ENCODE results near the gene PRKAR1A. TPM values are rescaled to one million over a fixed set of nuclear protein-coding genes. Genes with fewer than 3 reads are reported as not detected.

Gene PRKAR1A
- total RNA-seq, 1 experiment from 2014 or later = 158 TPM

DNA sequence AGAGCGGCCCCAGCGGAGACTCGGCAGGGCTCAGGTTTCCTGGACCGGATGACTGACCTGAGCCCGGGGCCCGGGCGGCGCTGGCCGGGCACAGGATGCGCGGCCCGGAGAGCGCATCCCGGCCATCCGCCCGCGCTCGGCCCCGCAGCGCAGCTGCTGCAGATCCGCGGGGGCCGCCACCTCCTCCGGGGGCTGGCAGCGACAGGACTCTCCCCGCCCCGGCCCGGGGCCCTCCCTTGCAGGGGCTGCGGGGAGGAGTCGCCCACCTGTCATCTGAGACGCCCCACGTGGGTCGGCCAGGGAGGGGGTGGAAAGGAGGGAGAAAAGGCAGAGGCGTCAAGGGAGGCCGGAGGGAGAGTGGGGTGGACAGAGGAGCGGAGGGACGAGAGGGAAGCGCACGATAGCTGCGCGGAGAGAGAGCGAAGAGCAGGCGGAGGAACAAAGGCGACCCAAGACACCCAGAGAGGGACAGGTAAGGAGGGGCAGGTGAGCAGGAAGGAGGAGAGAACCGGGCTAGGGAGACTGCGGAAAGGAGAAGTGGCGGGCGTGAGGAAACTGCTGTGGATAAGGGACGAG, 471 bp upstream of the PRKAR1A start (continued):
- TF ChIP-seq, protein P1, sequence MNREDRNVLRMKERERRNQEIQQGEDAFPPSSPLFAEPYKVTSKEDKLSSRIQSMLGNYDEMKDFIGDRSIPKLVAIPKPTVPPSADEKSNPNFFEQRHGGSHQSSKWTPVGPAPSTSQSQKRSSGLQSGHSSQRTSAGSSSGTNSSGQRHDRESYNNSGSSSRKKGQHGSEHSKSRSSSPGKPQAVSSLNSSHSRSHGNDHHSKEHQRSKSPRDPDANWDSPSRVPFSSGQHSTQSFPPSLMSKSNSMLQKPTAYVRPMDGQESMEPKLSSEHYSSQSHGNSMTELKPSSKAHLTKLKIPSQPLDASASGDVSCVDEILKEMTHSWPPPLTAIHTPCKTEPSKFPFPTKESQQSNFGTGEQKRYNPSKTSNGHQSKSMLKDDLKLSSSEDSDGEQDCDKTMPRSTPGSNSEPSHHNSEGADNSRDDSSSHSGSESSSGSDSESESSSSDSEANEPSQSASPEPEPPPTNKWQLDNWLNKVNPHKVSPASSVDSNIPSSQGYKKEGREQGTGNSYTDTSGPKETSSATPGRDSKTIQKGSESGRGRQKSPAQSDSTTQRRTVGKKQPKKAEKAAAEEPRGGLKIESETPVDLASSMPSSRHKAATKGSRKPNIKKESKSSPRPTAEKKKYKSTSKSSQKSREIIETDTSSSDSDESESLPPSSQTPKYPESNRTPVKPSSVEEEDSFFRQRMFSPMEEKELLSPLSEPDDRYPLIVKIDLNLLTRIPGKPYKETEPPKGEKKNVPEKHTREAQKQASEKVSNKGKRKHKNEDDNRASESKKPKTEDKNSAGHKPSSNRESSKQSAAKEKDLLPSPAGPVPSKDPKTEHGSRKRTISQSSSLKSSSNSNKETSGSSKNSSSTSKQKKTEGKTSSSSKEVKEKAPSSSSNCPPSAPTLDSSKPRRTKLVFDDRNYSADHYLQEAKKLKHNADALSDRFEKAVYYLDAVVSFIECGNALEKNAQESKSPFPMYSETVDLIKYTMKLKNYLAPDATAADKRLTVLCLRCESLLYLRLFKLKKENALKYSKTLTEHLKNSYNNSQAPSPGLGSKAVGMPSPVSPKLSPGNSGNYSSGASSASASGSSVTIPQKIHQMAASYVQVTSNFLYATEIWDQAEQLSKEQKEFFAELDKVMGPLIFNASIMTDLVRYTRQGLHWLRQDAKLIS (CRISPR knock-in tag; IDR thresholded peaks at IDR 0.05; ENCODE audit: borderline replicate concordance) = no peak
- TF ChIP-seq NFE2L1 (CRISPR knock-in tag; IDR thresholded peaks at IDR 0.05) = peak; percentile 21; the same call in 1 of the 2 replicates
- TF ChIP-seq ZBTB21 (CRISPR knock-in tag; IDR thresholded peaks at IDR 0.05; ENCODE audit: borderline replicate concordance) = no peak
- TF ChIP-seq, protein P2, sequence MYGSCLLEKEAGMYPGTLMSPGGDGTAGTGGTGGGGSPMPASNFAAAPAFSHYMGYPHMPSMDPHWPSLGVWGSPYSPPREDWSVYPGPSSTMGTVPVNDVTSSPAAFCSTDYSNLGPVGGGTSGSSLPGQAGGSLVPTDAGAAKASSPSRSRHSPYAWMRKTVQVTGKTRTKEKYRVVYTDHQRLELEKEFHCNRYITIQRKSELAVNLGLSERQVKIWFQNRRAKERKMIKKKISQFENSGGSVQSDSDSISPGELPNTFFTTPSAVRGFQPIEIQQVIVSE (CRISPR knock-in tag; IDR thresholded peaks at IDR 0.05; ENCODE audit: borderline replicate concordance) = no peak
- peak; percentile 34; the same call in 1 of the 2 replicates for TF ChIP-seq SP1 (CRISPR knock-in tag; conservative IDR thresholded peaks at IDR 0.05)
- TF ChIP-seq, protein P3, sequence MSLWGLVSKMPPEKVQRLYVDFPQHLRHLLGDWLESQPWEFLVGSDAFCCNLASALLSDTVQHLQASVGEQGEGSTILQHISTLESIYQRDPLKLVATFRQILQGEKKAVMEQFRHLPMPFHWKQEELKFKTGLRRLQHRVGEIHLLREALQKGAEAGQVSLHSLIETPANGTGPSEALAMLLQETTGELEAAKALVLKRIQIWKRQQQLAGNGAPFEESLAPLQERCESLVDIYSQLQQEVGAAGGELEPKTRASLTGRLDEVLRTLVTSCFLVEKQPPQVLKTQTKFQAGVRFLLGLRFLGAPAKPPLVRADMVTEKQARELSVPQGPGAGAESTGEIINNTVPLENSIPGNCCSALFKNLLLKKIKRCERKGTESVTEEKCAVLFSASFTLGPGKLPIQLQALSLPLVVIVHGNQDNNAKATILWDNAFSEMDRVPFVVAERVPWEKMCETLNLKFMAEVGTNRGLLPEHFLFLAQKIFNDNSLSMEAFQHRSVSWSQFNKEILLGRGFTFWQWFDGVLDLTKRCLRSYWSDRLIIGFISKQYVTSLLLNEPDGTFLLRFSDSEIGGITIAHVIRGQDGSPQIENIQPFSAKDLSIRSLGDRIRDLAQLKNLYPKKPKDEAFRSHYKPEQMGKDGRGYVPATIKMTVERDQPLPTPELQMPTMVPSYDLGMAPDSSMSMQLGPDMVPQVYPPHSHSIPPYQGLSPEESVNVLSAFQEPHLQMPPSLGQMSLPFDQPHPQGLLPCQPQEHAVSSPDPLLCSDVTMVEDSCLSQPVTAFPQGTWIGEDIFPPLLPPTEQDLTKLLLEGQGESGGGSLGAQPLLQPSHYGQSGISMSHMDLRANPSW (CRISPR knock-in tag; conservative IDR thresholded peaks at IDR 0.05; ENCODE audit: low read depth) = no peak
- no peak for TF ChIP-seq GRHL2 (CRISPR knock-in tag; IDR thresholded peaks at IDR 0.05; ENCODE audit: insufficient replicate concordance, severe bottlenecking)
- no peak for TF ChIP-seq ZNF232 (CRISPR knock-in tag; IDR thresholded peaks at IDR 0.05)
- TF ChIP-seq, protein P4, sequence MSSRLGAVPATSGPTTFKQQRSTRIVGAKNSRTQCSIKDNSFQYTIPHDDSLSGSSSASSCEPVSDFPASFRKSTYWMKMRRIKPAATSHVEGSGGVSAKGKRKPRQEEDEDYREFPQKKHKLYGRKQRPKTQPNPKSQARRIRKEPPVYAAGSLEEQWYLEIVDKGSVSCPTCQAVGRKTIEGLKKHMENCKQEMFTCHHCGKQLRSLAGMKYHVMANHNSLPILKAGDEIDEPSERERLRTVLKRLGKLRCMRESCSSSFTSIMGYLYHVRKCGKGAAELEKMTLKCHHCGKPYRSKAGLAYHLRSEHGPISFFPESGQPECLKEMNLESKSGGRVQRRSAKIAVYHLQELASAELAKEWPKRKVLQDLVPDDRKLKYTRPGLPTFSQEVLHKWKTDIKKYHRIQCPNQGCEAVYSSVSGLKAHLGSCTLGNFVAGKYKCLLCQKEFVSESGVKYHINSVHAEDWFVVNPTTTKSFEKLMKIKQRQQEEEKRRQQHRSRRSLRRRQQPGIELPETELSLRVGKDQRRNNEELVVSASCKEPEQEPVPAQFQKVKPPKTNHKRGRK (CRISPR knock-in tag; IDR thresholded peaks at IDR 0.05; ENCODE audit: borderline replicate concordance) = no peak
- TF ChIP-seq CBFB (CRISPR knock-in tag; IDR thresholded peaks at IDR 0.05; ENCODE audit: low read depth) = no peak
- TF ChIP-seq, protein P5, sequence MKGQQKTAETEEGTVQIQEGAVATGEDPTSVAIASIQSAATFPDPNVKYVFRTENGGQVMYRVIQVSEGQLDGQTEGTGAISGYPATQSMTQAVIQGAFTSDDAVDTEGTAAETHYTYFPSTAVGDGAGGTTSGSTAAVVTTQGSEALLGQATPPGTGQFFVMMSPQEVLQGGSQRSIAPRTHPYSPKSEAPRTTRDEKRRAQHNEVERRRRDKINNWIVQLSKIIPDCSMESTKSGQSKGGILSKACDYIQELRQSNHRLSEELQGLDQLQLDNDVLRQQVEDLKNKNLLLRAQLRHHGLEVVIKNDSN (CRISPR knock-in tag; IDR thresholded peaks at IDR 0.05) = peak; percentile 81
- TF ChIP-seq, protein P6, sequence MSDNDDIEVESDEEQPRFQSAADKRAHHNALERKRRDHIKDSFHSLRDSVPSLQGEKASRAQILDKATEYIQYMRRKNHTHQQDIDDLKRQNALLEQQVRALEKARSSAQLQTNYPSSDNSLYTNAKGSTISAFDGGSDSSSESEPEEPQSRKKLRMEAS (CRISPR knock-in tag; IDR thresholded peaks at IDR 0.05) = peak; percentile 71; the same call in 1 of the 2 replicates
- TF ChIP-seq GTF2I (CRISPR knock-in tag; conservative IDR thresholded peaks at IDR 0.05) = no peak
- TF ChIP-seq, protein P7, sequence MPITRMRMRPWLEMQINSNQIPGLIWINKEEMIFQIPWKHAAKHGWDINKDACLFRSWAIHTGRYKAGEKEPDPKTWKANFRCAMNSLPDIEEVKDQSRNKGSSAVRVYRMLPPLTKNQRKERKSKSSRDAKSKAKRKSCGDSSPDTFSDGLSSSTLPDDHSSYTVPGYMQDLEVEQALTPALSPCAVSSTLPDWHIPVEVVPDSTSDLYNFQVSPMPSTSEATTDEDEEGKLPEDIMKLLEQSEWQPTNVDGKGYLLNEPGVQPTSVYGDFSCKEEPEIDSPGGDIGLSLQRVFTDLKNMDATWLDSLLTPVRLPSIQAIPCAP (CRISPR knock-in tag; IDR thresholded peaks at IDR 0.05) = no peak
- no peak for TF ChIP-seq NFYB (CRISPR knock-in tag; conservative IDR thresholded peaks at IDR 0.05; ENCODE audit: low read depth)
- TF ChIP-seq, protein P8, sequence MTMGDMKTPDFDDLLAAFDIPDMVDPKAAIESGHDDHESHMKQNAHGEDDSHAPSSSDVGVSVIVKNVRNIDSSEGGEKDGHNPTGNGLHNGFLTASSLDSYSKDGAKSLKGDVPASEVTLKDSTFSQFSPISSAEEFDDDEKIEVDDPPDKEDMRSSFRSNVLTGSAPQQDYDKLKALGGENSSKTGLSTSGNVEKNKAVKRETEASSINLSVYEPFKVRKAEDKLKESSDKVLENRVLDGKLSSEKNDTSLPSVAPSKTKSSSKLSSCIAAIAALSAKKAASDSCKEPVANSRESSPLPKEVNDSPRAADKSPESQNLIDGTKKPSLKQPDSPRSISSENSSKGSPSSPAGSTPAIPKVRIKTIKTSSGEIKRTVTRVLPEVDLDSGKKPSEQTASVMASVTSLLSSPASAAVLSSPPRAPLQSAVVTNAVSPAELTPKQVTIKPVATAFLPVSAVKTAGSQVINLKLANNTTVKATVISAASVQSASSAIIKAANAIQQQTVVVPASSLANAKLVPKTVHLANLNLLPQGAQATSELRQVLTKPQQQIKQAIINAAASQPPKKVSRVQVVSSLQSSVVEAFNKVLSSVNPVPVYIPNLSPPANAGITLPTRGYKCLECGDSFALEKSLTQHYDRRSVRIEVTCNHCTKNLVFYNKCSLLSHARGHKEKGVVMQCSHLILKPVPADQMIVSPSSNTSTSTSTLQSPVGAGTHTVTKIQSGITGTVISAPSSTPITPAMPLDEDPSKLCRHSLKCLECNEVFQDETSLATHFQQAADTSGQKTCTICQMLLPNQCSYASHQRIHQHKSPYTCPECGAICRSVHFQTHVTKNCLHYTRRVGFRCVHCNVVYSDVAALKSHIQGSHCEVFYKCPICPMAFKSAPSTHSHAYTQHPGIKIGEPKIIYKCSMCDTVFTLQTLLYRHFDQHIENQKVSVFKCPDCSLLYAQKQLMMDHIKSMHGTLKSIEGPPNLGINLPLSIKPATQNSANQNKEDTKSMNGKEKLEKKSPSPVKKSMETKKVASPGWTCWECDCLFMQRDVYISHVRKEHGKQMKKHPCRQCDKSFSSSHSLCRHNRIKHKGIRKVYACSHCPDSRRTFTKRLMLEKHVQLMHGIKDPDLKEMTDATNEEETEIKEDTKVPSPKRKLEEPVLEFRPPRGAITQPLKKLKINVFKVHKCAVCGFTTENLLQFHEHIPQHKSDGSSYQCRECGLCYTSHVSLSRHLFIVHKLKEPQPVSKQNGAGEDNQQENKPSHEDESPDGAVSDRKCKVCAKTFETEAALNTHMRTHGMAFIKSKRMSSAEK (CRISPR knock-in tag; IDR thresholded peaks at IDR 0.05; ENCODE audit: borderline replicate concordance) = no peak
- TF ChIP-seq, protein P9, sequence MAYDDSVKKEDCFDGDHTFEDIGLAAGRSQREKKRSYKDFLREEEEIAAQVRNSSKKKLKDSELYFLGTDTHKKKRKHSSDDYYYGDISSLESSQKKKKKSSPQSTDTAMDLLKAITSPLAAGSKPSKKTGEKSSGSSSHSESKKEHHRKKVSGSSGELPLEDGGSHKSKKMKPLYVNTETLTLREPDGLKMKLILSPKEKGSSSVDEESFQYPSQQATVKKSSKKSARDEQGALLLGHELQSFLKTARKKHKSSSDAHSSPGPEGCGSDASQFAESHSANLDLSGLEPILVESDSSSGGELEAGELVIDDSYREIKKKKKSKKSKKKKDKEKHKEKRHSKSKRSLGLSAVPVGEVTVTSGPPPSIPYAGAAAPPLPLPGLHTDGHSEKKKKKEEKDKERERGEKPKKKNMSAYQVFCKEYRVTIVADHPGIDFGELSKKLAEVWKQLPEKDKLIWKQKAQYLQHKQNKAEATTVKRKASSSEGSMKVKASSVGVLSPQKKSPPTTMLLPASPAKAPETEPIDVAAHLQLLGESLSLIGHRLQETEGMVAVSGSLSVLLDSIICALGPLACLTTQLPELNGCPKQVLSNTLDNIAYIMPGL (CRISPR knock-in tag; IDR thresholded peaks at IDR 0.05) = 0 out of 2 replicates have a peak, but pooled peaks have one; percentile 2
- TF ChIP-seq CREM (CRISPR knock-in tag; IDR thresholded peaks at IDR 0.05) = 0 out of 2 replicates have a peak, but pooled peaks have one; percentile 29
- TF ChIP-seq, protein P10, sequence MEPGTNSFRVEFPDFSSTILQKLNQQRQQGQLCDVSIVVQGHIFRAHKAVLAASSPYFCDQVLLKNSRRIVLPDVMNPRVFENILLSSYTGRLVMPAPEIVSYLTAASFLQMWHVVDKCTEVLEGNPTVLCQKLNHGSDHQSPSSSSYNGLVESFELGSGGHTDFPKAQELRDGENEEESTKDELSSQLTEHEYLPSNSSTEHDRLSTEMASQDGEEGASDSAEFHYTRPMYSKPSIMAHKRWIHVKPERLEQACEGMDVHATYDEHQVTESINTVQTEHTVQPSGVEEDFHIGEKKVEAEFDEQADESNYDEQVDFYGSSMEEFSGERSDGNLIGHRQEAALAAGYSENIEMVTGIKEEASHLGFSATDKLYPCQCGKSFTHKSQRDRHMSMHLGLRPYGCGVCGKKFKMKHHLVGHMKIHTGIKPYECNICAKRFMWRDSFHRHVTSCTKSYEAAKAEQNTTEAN (CRISPR knock-in tag; IDR thresholded peaks at IDR 0.05) = no peak

Measured in WTC11 (cell line).